GM03348 (cell line): Measurements from ENCODE around the gene PRKCB.

Experiments used
- DNase-seq: peaks from one replicate; pipeline ENCODE4 v3.0.0; 2012; ENCODE audit warnings: low spot score

Gene PRKCB

DNA sequence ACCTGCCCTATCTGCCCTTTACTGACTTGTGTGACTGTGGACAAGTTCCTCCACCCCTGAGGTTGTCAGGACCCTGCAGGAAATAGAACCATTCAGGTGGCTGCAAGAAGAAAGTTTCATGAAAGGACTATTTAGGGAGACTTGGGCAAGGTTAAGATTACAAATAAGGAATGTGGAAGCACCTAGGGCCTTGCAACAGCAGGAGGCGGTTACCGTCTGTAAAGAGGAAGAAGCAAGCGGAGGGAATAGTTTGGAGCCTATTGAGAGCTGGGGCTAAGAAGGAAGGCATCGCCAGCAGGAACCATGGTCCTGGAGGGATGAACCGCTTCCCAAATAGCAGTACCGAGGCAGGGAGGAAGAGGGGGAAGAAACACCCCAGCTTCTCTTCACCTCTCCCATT is 132.4 kb downstream of the PRKCB start:
- DNase-seq: no peak

DNA sequence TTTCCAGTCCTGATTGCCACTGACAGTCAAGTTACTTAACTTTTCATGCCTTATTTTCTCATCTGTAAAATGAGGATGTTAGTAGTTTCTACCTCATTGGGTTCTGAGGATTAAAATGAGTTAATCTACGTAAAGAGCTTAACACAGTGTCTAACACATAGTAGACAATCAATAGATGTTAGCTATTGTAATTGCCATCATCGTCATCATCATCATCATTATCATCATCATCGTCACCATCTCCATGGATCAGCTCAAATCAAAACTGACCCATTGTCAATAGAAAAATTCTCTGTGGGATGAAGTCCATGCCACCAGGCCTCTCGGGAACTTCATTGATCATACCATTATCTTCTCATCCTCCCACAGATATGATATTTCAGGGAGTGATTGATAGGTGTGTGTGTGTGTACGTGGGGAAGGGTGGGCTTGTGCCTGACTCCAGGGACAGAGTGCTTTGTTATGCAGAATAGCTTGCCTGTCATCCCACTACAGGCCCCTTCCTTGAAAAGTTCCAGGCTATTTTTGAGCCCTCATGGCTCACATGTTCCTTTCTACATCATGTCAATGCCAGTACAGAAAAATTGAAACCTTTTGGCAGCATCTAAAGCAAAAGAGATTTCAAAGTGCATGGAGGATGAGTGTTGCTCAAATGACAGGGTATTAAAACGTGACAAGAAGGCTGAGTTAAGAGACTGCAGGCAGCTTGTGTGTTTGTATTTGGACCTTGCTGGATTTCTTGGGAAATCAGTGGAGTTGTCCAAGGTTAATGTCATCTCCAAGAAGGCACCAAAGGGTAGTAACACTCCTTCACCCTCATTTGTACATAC is 133.9 kb downstream of the PRKCB start:
- DNase-seq: no peak

DNA sequence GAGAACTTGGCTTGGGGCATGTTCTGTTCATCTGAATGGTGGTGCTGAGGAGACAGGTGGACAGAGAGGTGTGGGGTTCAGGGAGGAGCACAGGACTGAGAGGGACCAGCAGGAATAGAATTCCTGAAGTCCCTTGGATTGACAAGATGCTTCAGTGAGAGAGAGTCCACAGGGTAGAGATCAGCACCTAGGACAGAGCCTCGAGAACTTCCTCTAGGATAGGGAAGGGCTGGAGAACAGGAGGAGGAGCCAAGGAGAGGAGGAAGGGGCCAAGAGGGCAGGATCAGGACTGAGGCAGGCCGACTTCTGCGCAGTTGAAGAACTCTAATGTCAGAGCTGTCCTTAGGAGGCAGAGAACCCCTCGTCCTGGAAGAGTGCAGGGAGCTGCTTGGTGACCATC is 138.4 kb downstream of the PRKCB start:
- DNase-seq: no peak

DNA sequence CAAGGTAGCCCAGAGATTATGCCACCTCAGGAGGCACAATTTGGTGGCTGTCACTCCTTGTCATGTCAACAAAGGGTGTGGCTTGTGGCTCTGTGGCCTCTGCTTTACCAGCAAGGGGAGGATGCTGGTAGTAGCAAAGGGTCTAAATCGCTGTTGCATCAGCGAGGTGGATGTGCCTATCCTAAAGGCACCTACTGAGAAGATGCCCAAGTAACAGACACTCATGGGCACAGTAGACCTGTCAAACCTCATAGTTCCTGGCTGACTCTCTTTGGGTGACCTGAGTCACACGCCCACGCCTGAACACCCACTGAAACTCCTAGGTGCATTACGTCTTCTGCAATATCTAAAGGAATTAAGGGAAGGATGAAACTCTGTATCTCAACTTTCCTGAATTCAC is 139.5 kb downstream of the PRKCB start:
- DNase-seq: no peak

DNA sequence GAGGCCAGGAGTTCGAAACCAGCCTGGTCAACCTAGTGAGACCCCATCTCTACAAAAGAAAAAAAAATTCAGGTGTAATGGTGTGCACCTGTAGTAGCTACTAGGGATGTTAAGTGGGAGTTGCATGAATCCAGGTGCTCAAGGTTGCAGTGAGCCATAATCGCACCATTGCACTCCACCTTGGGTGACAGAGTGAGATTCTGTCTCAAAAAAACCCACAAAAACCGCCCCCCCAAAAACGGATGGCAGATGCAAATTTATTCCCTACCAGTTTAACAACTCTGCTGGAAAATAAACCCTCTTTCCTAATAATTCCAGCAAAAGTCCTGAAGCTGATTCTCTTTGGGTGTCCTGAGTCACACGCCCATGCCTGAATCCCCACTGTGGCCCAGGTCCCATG is 140.3 kb downstream of the PRKCB start:
- no peak for DNase-seq

DNA sequence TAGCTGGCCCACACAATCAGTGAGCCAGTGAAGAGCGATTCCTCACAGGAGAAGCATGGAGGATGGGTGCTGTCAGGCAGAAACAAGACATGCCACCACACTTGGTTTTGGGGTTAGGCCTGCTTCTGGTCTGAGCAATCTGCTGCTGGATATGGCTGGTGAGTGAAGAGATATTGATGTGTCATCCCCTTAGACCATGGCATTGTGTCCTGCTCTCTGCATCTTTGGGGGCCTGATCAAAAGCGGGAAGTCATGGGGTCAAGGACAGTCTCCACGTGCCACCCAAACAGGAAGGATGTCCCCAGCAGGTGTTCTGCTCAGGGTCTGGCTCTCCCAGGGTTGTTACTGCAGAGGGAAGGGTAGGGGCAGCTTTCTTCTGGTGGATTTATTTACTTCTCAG is 140.7 kb downstream of the PRKCB start:
- DNase-seq: no peak

DNA sequence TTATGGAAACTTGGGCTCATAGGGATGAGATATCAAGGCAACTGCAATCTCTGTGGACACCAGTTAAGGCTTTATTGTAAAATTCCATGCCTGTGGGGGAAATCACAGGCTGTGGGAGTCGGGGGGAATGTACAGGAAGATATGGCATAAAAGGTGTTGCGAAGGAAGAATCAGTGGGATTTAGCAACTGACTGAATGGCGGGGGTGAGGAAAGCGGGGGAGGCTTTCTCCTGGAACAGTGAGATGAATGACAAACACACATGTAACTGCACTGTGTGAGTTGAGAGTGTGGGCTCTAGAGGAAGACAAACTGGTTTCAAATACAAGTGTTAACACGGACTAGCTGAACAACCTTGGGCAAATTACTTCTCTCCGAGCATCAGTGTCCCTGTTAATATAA is 143.7 kb downstream of the PRKCB start:
- no peak for DNase-seq

DNA sequence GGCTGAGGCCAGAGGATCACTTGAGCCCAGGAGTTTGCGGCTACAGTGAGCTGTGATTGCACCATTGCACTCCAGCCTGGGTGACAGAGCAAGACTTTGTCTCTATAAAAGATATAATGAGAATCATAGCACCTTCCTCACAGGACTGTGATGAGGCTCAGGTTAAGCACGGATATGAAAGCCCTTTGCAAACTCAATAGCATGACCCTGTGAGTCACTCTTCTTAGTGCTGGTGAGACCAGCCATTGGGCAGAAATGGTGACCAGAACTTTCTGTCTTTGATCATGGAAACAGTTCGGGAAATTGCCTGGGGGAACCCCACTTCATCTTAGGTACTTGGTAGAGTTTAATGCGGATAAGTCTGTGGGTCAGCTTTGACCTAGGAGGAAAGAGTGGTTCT is 144.2 kb downstream of the PRKCB start:
- no peak for DNase-seq

DNA sequence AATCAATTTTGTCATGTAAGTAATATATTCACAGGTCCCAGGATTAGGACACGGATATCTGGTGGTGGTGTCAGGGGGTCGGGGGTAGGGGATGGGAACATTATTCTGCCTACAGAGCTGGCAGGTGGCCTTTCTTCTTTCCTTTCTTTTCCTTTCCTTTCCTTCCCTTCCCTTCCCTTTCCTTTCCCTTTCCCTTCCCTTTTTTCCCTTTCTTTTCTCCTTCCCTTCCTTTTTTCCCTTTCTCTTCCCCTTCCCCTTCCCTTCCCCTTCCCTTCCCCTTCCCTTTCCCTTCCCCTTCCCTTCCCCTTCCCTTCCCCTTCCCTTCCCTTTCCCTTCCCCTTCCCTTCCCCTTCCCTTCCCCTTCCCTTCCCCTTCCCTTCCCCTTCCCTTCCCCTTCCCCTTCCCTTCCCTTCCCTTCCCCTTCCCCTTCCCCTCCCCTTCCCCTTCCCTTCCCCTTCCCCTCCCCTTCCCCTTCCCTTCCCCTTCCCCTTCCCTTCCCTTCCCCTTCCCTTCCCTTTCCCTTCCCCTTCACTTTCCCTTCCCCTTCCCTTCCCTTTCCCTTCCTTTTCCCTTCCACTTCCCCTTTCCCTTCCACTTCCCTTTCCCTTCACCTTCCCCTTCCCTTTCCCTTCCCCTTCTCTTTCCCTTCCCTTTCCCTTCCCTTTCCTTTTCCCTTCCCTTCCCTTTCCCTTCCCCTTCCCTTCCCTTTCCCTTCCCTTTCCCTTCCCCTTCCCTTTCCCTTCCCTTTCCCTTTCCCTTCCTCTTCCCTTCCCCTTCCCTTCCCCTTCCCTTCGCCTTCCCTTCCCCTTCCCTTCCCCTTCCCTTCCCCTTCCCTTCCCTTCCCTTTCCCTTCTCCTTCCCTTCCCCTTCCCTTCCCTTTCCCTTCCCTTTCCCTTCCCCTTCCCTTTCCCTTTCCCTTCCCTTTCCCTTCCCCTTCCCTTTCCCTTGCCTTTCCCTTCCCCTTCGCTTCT is 145.9 kb downstream of the PRKCB start:
- DNase-seq: no peak

DNA sequence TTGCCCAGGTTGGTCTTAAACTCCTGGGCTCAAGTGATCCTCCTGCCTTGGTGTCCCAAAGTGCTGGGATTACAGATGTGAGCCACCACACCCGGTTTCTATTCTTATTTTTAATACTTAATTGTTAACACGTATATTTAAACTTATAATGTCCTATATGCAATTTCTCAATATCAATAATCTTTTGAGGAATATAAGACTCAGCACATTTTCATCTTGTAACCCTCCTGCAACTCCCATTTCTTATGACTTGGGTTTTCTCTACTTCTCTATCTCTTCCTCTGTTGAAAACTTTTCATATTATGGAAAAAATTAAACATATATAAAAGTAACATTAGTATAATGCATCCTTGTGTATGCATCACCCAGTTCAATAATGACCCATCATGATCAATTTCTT is 150.7 kb downstream of the PRKCB start:
- DNase-seq: no peak

DNA sequence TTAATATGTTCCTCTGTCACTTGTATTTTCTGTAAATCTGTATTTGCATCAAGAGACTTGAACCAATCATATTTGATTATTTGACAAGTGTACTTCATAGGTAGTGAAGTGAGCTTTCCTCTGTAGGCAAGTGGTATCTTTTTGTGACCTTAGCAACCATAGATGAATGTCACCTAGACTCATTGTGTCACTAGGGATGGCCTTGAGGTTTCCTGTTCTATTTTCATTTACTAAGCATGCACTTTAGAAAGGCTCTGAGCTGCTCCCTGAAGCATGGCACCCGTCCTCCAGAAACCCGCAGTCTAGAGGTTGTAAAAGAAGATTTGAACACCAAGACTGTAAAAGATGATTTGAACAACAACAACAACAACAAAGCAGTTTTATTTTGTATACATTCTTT is 151.7 kb downstream of the PRKCB start:
- DNase-seq: no peak

DNA sequence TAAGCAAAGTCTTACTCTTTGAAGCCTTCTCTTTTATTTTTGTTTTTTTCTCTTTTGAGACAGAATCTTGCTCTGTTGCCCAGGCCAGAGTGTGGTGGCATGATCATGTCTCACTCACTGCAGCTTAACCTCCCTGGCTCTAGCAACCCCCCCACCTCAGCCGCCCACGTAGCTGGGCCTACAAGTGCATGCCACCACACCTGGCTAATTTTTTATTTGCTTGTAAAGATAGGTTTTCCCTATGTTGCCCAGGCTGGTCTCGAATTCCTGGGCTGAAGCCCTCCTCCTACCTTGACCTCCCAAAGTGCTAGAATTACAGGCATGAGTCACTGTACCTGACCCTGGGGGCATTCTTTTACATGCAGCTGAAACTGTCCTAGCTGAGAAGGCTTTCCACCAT is 154.7 kb downstream of the PRKCB start:
- DNase-seq: no peak

DNA sequence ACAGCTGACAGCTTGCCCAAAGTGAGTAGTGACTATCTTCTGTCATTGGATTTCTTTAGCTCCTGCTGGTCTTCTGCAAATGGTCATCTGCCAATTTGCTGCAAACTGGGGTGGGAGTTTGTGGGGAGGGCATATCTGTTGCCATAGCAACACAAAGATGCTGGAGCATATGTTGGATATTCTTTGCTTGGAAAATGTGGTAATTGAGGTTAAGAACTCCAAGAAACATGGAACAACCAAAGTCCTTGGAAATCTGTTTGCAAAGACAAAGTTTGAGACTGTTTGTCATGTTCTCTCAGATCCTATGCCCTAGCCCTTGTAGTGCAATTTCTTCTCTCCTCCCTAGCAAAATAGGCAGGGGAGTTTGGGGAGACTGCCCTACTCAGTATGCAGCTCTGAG is 155.3 kb downstream of the PRKCB start:
- no peak for DNase-seq

DNA sequence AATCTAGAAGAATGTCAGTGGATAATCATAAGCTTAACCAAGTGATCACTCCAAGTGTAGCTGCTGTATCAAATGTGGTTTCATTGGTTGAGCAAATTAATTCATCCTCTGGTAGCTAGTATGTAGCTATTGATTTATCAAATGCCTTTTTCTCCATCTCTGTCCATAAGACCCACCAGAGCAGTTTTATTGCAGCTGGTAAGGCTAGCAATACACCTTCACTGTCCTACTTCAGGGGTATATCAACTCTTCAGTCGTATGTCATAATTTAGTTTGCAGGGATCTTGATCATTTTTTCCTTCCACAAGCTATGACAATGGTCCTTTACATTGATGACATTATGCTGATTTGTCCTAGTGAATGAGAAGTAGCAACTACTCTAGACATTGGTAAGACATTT is 158.8 kb downstream of the PRKCB start:
- DNase-seq: no peak

DNA sequence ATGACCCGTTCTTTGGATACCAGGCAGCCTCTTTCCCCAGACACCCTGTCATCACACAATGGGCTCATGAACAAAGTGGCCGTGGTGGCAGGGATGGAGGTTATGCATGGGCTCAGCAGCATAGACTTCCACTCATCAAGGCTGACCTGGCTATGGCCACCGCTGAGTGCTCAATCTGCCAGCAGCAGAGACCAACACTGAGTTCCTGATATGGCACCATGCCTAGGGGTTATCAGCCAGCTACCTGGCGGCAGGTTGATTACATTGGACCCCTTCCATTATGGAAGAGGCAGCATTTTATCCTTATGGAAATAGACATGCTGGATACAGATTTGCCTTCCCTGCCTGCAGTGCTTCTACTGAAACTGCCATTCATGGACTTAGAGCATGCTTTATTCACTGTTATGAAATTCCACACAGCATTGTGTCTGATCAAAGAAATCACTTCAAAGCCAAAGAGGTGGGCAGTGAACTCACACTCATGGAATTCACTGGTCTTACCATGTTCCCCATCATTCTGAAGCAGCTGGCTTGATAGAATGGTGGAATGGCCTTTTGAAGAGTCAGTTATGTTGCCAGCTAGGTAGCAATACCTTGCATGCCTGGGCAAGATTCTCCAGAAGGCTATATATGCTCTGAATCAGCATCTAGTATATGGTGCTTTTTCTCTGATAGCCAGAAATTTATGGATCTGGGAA is 160.6 kb downstream of the PRKCB start:
- DNase-seq: no peak

DNA sequence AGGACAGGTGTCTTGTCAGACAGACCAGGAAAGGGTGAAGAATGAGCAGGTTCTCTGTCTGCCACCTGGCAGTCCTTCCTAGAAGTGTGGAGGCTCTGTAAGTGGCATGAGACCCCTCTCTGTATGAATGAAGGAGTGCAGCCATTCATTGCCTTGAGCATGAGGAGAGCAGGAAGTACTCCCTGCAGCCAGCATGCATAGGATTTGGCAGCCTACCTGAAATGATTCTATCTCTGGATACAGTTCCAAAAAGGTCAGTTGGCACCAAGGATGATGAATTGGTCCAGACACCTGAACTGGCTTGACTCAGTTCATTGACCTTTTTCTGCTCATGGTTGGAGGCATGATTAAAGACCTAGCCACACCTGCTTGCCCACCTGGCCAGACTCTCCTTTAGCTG is 163.0 kb downstream of the PRKCB start:
- no peak for DNase-seq

DNA sequence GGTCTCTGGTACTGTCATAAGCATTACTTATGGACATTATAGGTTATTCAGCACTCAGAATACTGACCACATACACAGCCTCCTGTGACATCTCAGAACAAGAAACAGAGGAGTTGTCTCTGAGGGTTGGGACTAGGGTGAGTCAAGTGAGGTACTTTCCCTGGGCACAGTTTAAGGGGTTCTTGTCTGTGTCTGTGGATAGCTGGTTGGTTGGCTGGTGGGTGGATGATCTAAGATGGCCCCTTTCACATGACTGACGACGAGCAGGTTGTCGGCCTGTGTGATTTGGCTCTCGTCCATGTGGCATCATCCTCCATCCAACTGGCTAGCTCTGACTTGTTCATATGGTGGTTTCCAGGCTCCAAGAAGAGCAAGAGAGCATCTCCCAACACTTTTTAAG is 163.9 kb downstream of the PRKCB start:
- no peak for DNase-seq

DNA sequence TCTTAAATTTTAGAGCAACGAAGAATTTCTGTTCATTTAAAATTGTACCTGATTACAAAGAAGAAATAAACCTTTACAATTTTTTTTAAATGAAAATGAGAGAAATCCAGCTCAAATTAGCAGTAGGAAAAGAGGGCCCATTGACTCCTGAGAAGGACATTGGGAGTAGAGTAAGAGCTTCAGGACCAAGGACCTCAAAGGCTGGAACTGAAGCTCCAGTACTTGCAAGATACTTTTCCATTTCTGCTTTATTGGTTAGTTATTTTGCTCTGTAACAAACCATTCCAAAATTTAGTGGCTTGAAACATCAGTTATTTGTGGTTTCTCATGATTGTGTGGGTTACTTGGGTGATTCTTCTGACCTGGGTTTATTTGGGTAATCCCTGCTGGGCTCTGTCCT is 165.9 kb downstream of the PRKCB start:
- no peak for DNase-seq

DNA sequence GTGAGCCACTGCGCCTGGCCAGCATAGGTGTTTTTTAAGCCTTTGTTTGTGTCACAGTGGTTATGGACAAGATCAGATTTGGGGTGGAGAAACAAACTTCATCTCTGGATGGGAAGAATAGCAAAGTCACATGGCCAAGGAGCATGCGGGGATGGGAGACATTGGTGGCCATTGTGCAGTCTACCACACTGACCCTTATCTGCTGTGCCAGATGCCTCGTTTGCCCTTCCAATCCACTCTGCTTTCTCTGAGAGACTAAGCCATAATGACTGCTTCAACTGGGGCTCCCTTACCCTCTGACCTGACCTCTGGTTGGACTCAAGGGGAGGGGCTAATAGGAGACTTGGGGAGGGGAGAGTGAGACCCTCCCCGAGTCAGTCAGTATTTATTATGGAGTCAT is 166.8 kb downstream of the PRKCB start:
- DNase-seq: no peak

DNA sequence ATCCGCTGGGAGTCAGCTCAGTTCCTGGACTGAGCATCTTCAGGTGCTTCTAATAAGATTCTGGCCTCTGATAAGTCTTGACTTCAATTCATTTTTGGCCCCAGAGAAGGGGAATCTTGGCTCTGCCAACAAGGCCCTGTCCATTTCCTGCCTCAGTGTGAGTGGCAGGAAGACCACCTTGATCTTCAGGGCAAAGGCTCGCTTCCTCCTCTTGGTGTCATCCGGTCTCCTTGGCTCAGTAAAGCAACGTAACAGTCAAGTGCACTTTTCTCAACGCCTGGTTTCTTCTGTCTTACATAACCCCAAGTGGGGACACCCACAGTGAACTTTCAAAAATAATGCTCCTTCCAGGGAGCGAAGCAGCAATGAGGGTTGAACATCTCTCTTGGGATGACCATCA is 169.8 kb downstream of the PRKCB start:
- no peak for DNase-seq

DNA sequence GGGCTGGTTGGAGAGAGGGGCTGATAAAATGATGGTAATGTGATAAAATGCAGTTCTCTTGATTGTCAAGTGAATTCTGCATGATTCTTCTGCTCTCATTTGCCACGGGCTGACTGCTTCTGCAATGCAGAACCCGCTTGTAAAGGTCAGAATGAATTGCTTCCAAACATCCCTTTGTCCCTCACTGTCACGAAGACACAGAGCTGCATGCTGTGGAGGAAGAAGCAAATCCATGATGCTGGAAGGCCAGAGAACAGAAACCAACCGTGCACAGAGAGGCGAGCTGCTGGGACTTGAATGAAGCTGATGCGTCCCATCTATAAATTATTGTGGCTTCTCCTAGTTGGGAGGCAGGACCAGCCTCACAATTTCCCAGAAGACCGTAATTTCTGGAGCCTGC is 171.6 kb downstream of the PRKCB start:
- no peak for DNase-seq

DNA sequence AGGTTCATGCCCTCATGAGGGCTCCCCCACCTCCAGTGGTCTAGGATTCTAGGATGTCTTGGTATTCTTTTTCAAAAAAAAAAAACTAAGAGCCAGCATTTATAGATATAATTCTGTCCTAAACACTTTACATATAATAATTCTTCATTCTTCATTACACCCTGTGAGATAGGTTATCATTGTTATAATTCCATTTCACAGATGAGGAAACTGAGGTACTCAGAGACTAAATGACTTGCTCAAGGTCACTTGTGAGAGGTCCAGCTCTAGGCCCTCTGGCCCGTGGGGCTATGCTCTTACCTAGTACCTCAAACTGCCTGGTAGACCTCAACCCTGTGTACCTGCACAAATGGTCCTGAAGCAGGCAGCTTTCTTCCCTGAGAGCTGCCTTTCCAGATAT is 172.2 kb downstream of the PRKCB start:
- no peak for DNase-seq

DNA sequence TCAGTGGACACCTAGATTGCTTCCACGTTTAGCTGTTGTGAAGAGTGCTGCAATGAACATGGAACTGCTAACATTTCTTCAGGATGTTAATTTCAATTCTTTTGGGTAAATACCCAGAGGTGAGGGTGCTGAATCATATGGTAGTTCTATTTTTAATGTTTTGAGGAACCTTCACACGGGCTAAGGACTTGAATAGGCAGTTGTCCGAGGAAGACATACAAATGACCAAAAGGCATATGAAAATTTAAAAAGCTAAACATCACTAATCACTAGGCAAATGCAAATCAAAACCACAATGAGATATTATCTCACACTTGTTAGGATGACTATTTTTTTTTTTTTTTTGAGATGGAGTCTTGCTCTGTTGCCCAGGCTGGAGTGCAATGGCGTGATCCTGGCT is 173.3 kb downstream of the PRKCB start:
- DNase-seq: no peak
